ENCODE data around the gene PALLD. TPM values are rescaled to one million over a fixed set of nuclear protein-coding genes. Genes with fewer than 3 reads are reported as not detected.

The PALLD gene
- polyA plus RNA-seq, 3 donors: 6.1 to 11.8 (median 9.9) TPM

- Histone ChIP-seq H3K4me1 (ENCODE audit: control insufficient read depth in 1 of 2, insufficient read depth in 2 of 2, low read length in 2 of 2) (no peaks in the 10 kb centered on the region), H3K36me3 (replicated peaks in 1 of 2; ENCODE audit: control insufficient read depth in 1 of 2, insufficient read depth in 2 of 2, low read length in 2 of 2) (no peaks in the 10 kb centered on the region), H3K9ac (ENCODE audit: insufficient read depth, low read length, poor library complexity, severe bottlenecking) (no peak overlapping the region), H3K9me3 (replicated peaks in 1 of 2; ENCODE audit: control insufficient read depth in 1 of 2, insufficient read depth in 1 of 2, low read length in 2 of 2) (no peaks in the 10 kb centered on the region), H3K79me2 (ENCODE audit: insufficient read depth, low read length) (no peaks in the 10 kb centered on the region), H2AFZ (ENCODE audit: insufficient read depth, low read depth, low read length, poor library complexity, severe bottlenecking) (no peak overlapping the region), H3K4me3 (replicated peaks in 1 of 3; ENCODE audit: low read depth in 2 of 3, low read length in 3 of 3) (no peak overlapping the region), H3K27ac (ENCODE audit: low read depth in 1 of 2, low read length in 2 of 2) (no peak overlapping the region), H4K20me1 (ENCODE audit: insufficient read depth, low read length) (no peaks in the 10 kb centered on the region), H3K4me2 (replicated peaks; ENCODE audit: extremely low read depth, low read length, poor library complexity, severe bottlenecking) (no peak overlapping the region), H3K27me3 (ENCODE audit: control insufficient read depth in 2 of 2, insufficient read depth in 2 of 2, low read length in 2 of 2) (no peaks in the 10 kb centered on the region)
- TF ChIP-seq, protein P1, sequence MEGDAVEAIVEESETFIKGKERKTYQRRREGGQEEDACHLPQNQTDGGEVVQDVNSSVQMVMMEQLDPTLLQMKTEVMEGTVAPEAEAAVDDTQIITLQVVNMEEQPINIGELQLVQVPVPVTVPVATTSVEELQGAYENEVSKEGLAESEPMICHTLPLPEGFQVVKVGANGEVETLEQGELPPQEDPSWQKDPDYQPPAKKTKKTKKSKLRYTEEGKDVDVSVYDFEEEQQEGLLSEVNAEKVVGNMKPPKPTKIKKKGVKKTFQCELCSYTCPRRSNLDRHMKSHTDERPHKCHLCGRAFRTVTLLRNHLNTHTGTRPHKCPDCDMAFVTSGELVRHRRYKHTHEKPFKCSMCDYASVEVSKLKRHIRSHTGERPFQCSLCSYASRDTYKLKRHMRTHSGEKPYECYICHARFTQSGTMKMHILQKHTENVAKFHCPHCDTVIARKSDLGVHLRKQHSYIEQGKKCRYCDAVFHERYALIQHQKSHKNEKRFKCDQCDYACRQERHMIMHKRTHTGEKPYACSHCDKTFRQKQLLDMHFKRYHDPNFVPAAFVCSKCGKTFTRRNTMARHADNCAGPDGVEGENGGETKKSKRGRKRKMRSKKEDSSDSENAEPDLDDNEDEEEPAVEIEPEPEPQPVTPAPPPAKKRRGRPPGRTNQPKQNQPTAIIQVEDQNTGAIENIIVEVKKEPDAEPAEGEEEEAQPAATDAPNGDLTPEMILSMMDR (IDR thresholded peaks at IDR 0.05): no peak
- no CpG with 5 or more reads among the region's 5 CpGs for WGBS (ENCODE audit: insufficient coverage)
- no peak overlapping the region for H3K27ac Mint-ChIP-seq
- no peaks in the 10 kb centered on the region for H3K36me3 Mint-ChIP-seq
- peaks cover 0 to 2% (median 0%) of the 10 kb centered on the region in 7 donors for H3K9me3 Mint-ChIP-seq
- H3K27me3 Mint-ChIP-seq (ENCODE audit: low read depth in 3 of 3): peaks cover 0 to 4% (median 1%) of the 10 kb centered on the region in 3 donors
- H3K4me3 Mint-ChIP-seq: no peak overlapping the region
- DNase-seq: no peak
- intact Hi-C loops (cut with micrococcal nuclease): no loop called here
- peaks cover under 1% of the 10 kb centered on the region for H3K4me1 Mint-ChIP-seq
These were observed 117.0 kb downstream of the PALLD start for GRCh38 chr4:168613869-168614268.

DNA sequence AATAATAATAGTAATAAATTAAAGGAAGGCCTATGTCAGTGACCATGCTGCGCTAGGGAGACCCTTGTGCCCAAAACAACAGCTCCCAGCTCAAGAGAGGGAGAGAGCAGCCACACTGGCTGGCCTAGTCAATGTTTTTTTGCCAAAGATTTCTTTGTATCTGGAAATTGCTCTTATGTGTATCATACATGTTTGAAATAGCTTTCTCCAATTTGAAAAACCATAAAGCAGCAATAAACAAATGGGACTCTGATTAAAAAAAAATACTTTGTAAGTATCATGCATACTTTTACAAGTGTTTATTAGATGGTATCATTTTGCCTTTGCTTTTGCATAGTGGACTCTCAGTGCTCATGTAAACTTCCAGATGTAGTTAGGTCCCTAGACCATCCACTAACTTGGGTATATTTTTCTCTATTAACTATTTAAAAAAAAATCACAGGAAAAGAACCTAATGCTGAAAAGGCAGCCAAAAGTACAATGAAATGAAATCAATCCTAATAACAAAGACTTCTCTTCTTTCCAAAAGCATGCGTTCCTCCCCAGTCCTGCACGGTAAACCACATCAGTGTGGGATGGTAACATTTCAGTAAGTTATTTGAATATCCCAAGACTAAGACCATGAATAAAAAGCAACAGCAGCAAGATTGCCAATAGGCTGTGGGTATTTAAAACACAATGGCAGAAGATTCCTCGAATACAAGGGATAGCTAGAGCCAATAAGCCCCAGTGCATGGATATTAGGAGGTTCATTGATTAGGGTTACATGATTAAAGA lies 117.6 kb downstream of the PALLD start:
- no peaks in the 10 kb centered on the region for H3K36me3 ChIP-seq (replicated peaks in 1 of 2; ENCODE audit: control insufficient read depth in 1 of 2, insufficient read depth in 2 of 2, low read length in 2 of 2)
- 100% methylated on average over 1 of the region's 4 CpGs for WGBS (ENCODE audit: insufficient coverage)
- intact Hi-C loops (cut with micrococcal nuclease): no loop called here

More for the DNA sequence above, 117.6 kb downstream of the PALLD start:
- TF ChIP-seq, protein P1 (IDR thresholded peaks at IDR 0.05): no peak
- Histone ChIP-seq H3K79me2 (ENCODE audit: insufficient read depth, low read length) (no peaks in the 10 kb centered on the region), H3K4me2 (replicated peaks; ENCODE audit: extremely low read depth, low read length, poor library complexity, severe bottlenecking) (no peak overlapping the region), H2AFZ (ENCODE audit: insufficient read depth, low read depth, low read length, poor library complexity, severe bottlenecking) (no peak overlapping the region), H3K9me3 (replicated peaks in 1 of 2; ENCODE audit: control insufficient read depth in 1 of 2, insufficient read depth in 1 of 2, low read length in 2 of 2) (no peaks in the 10 kb centered on the region), H3K9ac (ENCODE audit: insufficient read depth, low read length, poor library complexity, severe bottlenecking) (no peak overlapping the region), H3K4me3 (replicated peaks in 1 of 3; ENCODE audit: low read depth in 2 of 3, low read length in 3 of 3) (no peak overlapping the region), H3K4me1 (ENCODE audit: control insufficient read depth in 1 of 2, insufficient read depth in 2 of 2, low read length in 2 of 2) (no peaks in the 10 kb centered on the region), H3K27me3 (ENCODE audit: control insufficient read depth in 2 of 2, insufficient read depth in 2 of 2, low read length in 2 of 2) (no peaks in the 10 kb centered on the region), H3K27ac (ENCODE audit: low read depth in 1 of 2, low read length in 2 of 2) (no peak overlapping the region), H4K20me1 (ENCODE audit: insufficient read depth, low read length) (no peaks in the 10 kb centered on the region)
- Mint-ChIP-seq H3K27ac (no peak overlapping the region), H3K4me3 (no peak overlapping the region), H3K9me3 (peaks cover 0 to 2% (median 0%) of the 10 kb centered on the region in 7 donors), H3K4me1 (no peaks in the 10 kb centered on the region), H3K36me3 (no peaks in the 10 kb centered on the region), H3K27me3 (ENCODE audit: low read depth in 3 of 3) (peaks cover 0 to 4% (median 1%) of the 10 kb centered on the region in 3 donors)
- no peak for DNase-seq

Measured in CD14-positive monocyte (primary cell).